ENCODE measurements around the gene RPUSD1.
"Not testable (repeated sequence)": the region's sequence is repeated elsewhere in the genome, so short reads cannot be mapped to it uniquely, and the experiment has no call there.

The RPUSD1 gene

GRCh38 chr16:764184-764750 is 23.9 kb downstream of the RPUSD1 start:
- in situ Hi-C loops (cut with HindIII; ENCODE audit: low pct_unique_long_range_greater_than_20kb, low sequenced_read_pairs): no loop called here
- TF ChIP-seq JUND (IDR thresholded peaks at IDR 0.05; ENCODE audit: low read depth): no peak
- DNase-seq (ENCODE audit: low read depth in 1 of 2, low spot score in 1 of 2): no peak

- DNase-seq (ENCODE audit: low read depth in 1 of 2, low spot score in 1 of 2): no peak
- no peak for TF ChIP-seq JUND (IDR thresholded peaks at IDR 0.05; ENCODE audit: low read depth)
- in situ Hi-C loops (cut with HindIII; ENCODE audit: low pct_unique_long_range_greater_than_20kb, low sequenced_read_pairs): no loop called here
These were observed 24.6 kb downstream of the RPUSD1 start for GRCh38 chr16:763369-764183.

GRCh38 chr16:762595-763268 is 25.4 kb downstream of the RPUSD1 start:
- in situ Hi-C loops (cut with HindIII; ENCODE audit: low pct_unique_long_range_greater_than_20kb, low sequenced_read_pairs): no loop called here
- DNase-seq (ENCODE audit: low read depth in 1 of 2, low spot score in 1 of 2): no peak
- TF ChIP-seq JUND (IDR thresholded peaks at IDR 0.05; ENCODE audit: low read depth): no peak

DNA sequence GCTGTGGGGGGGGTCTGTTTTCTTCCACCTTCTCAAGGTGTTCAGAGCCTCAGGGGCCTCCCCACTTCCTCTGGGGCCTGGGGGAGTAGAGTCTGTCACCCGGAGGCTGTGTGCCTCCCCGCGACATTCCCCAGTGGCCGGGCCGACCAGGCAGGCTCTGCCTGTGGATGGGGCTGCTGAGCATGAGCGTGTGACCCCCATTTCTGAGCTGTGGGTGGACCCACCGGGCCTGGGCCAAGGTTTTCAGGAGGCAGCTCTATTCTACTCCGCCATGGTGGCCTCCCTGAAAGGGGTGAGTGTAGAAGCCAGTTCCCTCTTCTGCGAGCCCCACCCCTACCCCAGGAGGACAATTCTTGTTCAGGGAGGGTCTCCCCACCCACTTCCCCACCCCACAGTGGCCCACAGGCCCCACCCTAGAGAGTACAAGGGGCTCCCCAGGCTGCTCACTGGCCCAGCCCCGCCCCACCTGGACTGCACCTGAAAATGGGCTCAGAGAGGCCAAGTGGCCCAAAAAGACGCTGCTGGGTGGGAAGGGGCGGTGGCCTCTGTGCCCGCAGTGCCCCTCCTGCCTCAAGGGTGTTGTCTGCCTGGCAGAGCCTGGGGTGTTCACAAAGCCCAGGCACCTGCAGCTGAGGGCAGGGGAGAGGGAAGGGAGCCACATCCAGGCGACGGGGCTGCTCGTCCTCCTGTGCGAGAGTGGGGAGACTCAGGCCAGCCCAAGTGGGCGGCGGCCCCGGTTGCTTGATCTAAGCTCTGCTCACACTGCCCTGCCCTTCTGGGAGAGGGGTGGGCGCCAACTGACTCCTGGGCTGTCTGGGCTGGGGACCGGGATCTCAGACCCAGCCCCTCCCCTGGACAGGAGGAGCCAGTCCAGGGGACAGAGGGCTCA is 26.3 kb downstream of the RPUSD1 start:
- in situ Hi-C loops (cut with HindIII; ENCODE audit: low pct_unique_long_range_greater_than_20kb, low sequenced_read_pairs): no loop called here
- no peak for TF ChIP-seq JUND (IDR thresholded peaks at IDR 0.05; ENCODE audit: low read depth)
- no peak for DNase-seq (ENCODE audit: low read depth in 1 of 2, low spot score in 1 of 2)

DNA sequence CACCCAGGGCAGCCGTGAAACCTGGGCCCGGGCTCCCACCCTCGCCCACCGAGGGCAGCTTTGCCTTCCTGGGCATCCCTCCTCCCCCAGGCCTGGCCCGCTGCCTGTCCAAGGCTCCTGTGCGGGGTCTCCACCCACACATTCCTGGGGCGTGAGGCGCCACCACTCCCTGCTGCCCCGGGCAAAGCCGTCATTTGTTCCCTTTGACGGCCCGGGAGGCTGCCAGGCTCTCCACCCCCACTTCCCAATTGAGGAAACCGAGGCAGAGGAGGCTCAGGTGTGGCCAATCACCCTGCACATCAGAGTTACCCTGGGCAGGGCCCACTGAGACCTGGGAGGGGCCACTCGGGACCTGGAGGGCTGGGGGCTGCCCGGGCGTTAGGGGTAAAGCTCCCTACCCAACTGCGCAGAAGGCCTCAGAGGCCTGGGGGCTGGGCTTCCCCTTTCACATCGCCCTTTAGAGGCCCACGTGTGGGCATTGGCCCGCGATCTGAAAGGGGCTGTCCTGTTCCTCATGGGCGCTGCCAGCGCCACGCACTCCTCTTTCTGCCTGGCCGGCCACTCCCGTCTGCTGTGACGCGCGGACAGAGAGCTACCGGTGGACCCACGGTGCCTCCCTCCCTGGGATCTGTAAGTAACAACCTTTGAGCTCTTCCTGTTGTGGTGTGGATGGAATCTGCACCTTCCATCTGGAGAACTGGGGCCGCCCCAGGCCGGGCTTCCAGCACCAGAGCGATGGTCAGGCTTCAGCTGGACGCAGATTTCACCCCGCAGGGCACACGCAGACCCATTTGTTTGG is 27.4 kb downstream of the RPUSD1 start, which contains the start of gene MSLN:
TSS of gene MSLN (plus strand) at position 190 of the 799 bp plus-strand sequence. CDS start 1,947 bp downstream, outside the sequence.
- no peak for TF ChIP-seq JUND (IDR thresholded peaks at IDR 0.05; ENCODE audit: low read depth)
- in situ Hi-C loops (cut with HindIII; ENCODE audit: low pct_unique_long_range_greater_than_20kb, low sequenced_read_pairs): no loop called here

DNA sequence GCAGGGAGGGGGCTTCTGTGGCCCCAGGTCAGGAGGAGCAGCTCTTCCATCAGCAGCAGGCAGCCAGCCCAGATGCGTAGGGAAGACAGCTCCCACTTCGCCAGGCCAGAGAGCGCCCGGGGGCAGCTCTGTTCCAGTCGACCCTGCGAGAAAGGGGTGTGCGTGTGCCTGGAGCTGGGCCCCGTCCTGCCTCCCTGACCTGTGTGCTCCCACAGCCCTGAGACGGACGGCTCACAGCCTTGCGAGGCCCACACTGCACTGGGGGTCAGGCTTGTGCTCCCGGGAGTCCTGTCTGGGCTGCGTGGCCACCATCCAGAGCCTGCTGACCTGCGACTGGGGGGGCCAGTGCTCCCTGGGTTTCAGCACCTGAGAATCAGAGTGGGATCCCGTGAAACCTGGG is 28.1 kb downstream of the RPUSD1 start:
- no peak for DNase-seq (ENCODE audit: low read depth in 1 of 2, low spot score in 1 of 2)
- TF ChIP-seq JUND (IDR thresholded peaks at IDR 0.05; ENCODE audit: low read depth): no peak
- in situ Hi-C loops (cut with HindIII; ENCODE audit: low pct_unique_long_range_greater_than_20kb, low sequenced_read_pairs): no loop called here

More for the DNA sequence above, 27.4 kb downstream of the RPUSD1 start, which contains the start of gene MSLN:
- no peak for DNase-seq (ENCODE audit: low read depth in 1 of 2, low spot score in 1 of 2)

GRCh38 chr16:759110-759910 is 28.9 kb downstream of the RPUSD1 start:
- DNase-seq (ENCODE audit: low read depth in 1 of 2, low spot score in 1 of 2): peak in 1 of 2 experiments; percentile 51
- in situ Hi-C loops (cut with HindIII; ENCODE audit: low pct_unique_long_range_greater_than_20kb, low sequenced_read_pairs): no loop called here
- TF ChIP-seq JUND (IDR thresholded peaks at IDR 0.05; ENCODE audit: low read depth): no peak

DNA sequence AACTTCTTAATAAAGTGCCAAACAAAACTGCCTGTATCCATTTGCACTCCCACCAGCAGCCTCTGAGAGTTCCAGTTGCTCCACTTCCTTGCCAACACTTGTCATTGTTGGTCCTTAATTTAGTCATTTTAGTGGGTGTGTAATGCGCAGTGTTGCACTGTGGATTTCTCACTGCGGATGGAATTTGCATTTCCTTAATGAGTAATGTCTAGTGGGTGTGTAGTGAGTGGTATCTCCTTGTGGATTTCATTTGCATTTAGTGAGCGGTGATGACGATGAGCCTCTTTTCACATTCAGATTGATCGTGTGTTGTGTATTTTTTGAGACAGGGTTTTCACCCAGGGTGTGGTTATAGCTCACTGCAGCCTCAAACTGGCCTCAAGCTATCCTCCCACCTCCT is 31.8 kb downstream of the RPUSD1 start:
- in situ Hi-C loops (cut with HindIII; ENCODE audit: low pct_unique_long_range_greater_than_20kb, low sequenced_read_pairs): no loop called here
- DNase-seq (ENCODE audit: low read depth in 1 of 2, low spot score in 1 of 2): no peak
- TF ChIP-seq JUND (IDR thresholded peaks at IDR 0.05; ENCODE audit: low read depth): no peak

GRCh38 chr16:754656-755055 is 33.5 kb downstream of the RPUSD1 start:
- no peak for DNase-seq (ENCODE audit: low read depth in 1 of 2, low spot score in 1 of 2)
- in situ Hi-C loops (cut with HindIII; ENCODE audit: low pct_unique_long_range_greater_than_20kb, low sequenced_read_pairs): no loop called here
- no peak for TF ChIP-seq JUND (IDR thresholded peaks at IDR 0.05; ENCODE audit: low read depth)

DNA sequence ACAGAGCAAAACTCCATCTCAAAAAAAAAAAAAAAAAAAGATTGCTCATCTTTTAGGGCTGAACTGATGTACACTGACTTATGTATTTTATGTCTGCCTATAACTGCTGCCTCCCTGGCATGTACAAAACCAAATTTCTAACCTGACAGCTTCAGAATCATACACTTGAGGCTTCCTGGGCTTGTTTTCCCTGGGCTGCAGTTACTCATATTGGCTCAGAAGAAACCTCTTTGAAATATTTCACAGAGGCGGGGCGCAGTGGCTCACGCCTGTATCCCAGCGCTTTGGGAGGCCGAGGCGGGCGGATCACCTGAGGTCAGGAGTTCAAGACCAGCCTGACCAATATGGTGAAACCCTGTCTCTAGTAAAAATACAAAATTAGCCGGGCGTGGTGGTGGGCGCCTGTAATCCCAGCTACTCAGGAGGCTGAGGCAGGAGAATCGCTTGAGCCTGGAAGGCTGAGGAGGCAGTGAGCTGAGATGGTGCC is 34.0 kb downstream of the RPUSD1 start:
- DNase-seq (ENCODE audit: low read depth in 1 of 2, low spot score in 1 of 2); in situ Hi-C loops (cut with HindIII; ENCODE audit: low pct_unique_long_range_greater_than_20kb, low sequenced_read_pairs): not testable (repeated sequence)

- DNase-seq (ENCODE audit: low read depth in 1 of 2, low spot score in 1 of 2): no peak
- in situ Hi-C loops (cut with HindIII; ENCODE audit: low pct_unique_long_range_greater_than_20kb, low sequenced_read_pairs): no loop called here
- TF ChIP-seq JUND (IDR thresholded peaks at IDR 0.05; ENCODE audit: low read depth): no peak
These were observed 36.2 kb downstream of the RPUSD1 start for GRCh38 chr16:752007-752312.

Data from T47D (cell line).